ENCODE results near the gene IMMT. TPM values are rescaled to one million over a fixed set of nuclear protein-coding genes. Genes with fewer than 3 reads are reported as not detected.

The IMMT gene
- total RNA-seq, 5 donors from 2014 or later (not counting 1 experiment from before 2014, with no cell fraction given) = 71.0 to 93.5 (median 75.2) TPM

DNA sequence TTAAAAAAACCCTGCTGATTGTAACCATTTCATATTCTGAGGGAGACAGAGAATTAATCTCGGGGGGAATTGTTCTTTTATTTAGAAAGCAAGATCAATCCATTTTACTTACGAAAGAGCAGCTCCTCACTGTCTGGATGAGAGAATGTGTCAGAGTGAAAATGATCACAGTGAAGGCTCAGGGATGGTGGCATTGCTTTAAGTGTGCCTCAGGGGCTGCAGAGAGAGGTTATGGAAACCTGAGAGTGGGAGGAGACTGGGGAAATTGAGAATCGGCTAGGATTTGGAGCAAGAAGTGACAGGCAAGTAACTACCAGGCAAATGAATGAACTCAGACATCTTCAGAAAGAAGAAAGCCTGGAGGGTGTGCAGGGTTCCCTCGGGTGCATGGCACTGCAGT, 38.2 kb upstream of the IMMT start:
- no peak overlapping the region for H3K4me3 Mint-ChIP-seq
- ChIA-PET CTCF (no interaction called here), POLR2A (interaction anchor here in 1 of 2 donors (0.6 kb wide), 1 partner anchor 47 kb away, joined by 3 read pairs; no protein-coding TSS in a partner anchor)
- no peak overlapping the region for H3K27ac Mint-ChIP-seq
- ATAC-seq (replicated peaks in 1 of 4) = no peak
- no peaks in the 10 kb centered on the region for H3K9me3 Mint-ChIP-seq
- H3K4me1 Mint-ChIP-seq = peaks cover 3 to 5% (median 3%) of the 10 kb centered on the region in 3 donors
- no peaks in the 10 kb centered on the region for H3K36me3 Mint-ChIP-seq
- Histone ChIP-seq H3K27me3 (replicated peaks in 1 of 2; ENCODE audit: control insufficient read depth in 2 of 2, extremely low read depth in 1 of 2, insufficient read depth in 2 of 2, low read length in 1 of 2) (peaks cover 0 to 31% of the 10 kb centered on the region in 2 experiments), H3K9me3 (no peaks in the 10 kb centered on the region), H3K36me3 (ENCODE audit: control insufficient read depth in 2 of 2, extremely low read depth in 1 of 2, insufficient read depth in 1 of 2, low read length in 1 of 2) (no peaks in the 10 kb centered on the region), H3K4me3 (ENCODE audit: control insufficient read depth in 1 of 2, extremely low read depth in 1 of 2, low read length in 1 of 2) (no peak overlapping the region), H3K27ac (ENCODE audit: low read length) (no peak overlapping the region), H3K4me1 (ENCODE audit: control insufficient read depth in 1 of 2, extremely low read depth in 1 of 2, insufficient read depth in 2 of 2, low read length in 2 of 2) (peaks cover 3 to 7% of the 10 kb centered on the region in 2 experiments)
- 80% methylated on average over 2 of the region's 4 CpGs for WGBS (ENCODE audit: insufficient coverage)
- H3K27me3 Mint-ChIP-seq = peaks cover 1 to 4% of the 10 kb centered on the region in 2 donors
- no peak for DNase-seq

DNA sequence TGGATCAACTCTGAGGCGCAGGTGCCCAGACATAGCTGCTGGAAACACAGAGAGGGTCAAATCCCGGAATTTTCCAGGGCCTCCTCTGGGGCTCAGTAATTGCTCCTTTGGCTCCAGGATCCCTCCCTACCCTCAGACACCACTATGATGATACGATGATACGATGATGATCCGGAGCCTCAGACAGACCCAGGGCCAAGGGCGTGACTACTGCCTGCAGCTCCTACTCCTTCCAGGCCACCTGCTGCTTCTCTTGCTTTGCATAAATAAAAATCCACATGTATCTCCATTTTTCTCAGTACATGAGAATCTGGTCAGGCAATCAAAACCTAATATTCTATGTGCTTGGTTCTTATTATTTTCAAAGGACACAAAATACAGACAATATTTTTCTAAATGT, 37.6 kb upstream of the IMMT start:
- Mint-ChIP-seq H3K4me1 (peaks cover 0 to 2% (median 0%) of the 10 kb centered on the region in 3 donors), H3K9me3 (no peaks in the 10 kb centered on the region), H3K36me3 (no peaks in the 10 kb centered on the region), H3K4me3 (no peak overlapping the region), H3K27ac (no peak overlapping the region), H3K27me3 (peaks cover 0 to 4% of the 10 kb centered on the region in 2 donors)
- H3K27me3 ChIP-seq (replicated peaks in 1 of 2; ENCODE audit: control insufficient read depth in 2 of 2, extremely low read depth in 1 of 2, insufficient read depth in 2 of 2, low read length in 1 of 2) = peaks cover 0 to 31% of the 10 kb centered on the region in 2 experiments
- H3K36me3 ChIP-seq (ENCODE audit: control insufficient read depth in 2 of 2, extremely low read depth in 1 of 2, insufficient read depth in 1 of 2, low read length in 1 of 2) = no peaks in the 10 kb centered on the region
- peaks cover 0 to 2% of the 10 kb centered on the region in 2 experiments for H3K4me1 ChIP-seq (ENCODE audit: control insufficient read depth in 1 of 2, extremely low read depth in 1 of 2, insufficient read depth in 2 of 2, low read length in 2 of 2)
- no peaks in the 10 kb centered on the region for H3K9me3 ChIP-seq
- ATAC-seq (replicated peaks in 1 of 4) = no peak
- ChIA-PET CTCF (no interaction called here), POLR2A (interaction anchor here in 1 of 2 donors (0.6 kb wide), 1 partner anchor 47 kb away, joined by 3 read pairs; no protein-coding TSS in a partner anchor)
- no peak for DNase-seq
- H3K27ac ChIP-seq (ENCODE audit: low read length) = no peak overlapping the region
- no peak overlapping the region for H3K4me3 ChIP-seq (ENCODE audit: control insufficient read depth in 1 of 2, extremely low read depth in 1 of 2, low read length in 1 of 2)
- 93% methylated on average over 6 of the region's 6 CpGs for WGBS (ENCODE audit: insufficient coverage)

DNA sequence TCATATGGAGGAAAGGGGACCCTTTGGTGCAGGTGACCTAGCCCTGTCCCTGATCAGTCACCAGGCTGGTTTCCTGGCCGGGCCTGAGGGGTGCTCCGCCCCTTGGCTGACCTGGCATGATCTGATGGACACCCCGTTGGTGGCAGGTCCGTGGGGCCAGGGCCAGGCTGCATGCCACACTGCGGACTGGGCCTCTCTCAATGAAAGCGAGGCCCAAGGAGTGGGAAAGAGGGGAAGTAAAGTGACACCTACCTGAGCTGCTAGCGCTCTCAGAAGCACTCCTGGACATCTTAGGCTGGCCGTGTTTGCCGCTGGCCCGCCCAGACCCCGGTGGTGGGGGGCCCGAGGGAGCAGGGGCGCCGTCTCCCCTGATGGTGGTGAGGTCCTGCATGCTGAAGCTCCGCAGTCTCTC, 37.1 kb upstream of the IMMT start:
- Histone ChIP-seq H3K4me1 (ENCODE audit: control insufficient read depth in 1 of 2, extremely low read depth in 1 of 2, insufficient read depth in 2 of 2, low read length in 2 of 2) (peaks cover 0 to 2% of the 10 kb centered on the region in 2 experiments), H3K36me3 (ENCODE audit: control insufficient read depth in 2 of 2, extremely low read depth in 1 of 2, insufficient read depth in 1 of 2, low read length in 1 of 2) (no peaks in the 10 kb centered on the region), H3K9me3 (no peaks in the 10 kb centered on the region), H3K4me3 (ENCODE audit: control insufficient read depth in 1 of 2, extremely low read depth in 1 of 2, low read length in 1 of 2) (no peak overlapping the region), H3K27me3 (replicated peaks in 1 of 2; ENCODE audit: control insufficient read depth in 2 of 2, extremely low read depth in 1 of 2, insufficient read depth in 2 of 2, low read length in 1 of 2) (peaks cover 0 to 31% of the 10 kb centered on the region in 2 experiments), H3K27ac (ENCODE audit: low read length) (no peak overlapping the region)
- H3K27me3 Mint-ChIP-seq = peaks cover 0 to 4% of the 10 kb centered on the region in 2 donors
- ChIA-PET CTCF (no interaction called here), POLR2A (no interaction called here)
- ATAC-seq (replicated peaks in 1 of 4) (no peak), DNase-seq (no peak)
- WGBS (ENCODE audit: insufficient coverage) = 87% methylated on average over 15 of the region's 15 CpGs
- no peaks in the 10 kb centered on the region for H3K36me3 Mint-ChIP-seq
- H3K4me3 Mint-ChIP-seq = no peak overlapping the region
- no peaks in the 10 kb centered on the region for H3K9me3 Mint-ChIP-seq
- peaks cover 0 to 2% (median 0%) of the 10 kb centered on the region in 3 donors for H3K4me1 Mint-ChIP-seq
- H3K27ac Mint-ChIP-seq = no peak overlapping the region

DNA sequence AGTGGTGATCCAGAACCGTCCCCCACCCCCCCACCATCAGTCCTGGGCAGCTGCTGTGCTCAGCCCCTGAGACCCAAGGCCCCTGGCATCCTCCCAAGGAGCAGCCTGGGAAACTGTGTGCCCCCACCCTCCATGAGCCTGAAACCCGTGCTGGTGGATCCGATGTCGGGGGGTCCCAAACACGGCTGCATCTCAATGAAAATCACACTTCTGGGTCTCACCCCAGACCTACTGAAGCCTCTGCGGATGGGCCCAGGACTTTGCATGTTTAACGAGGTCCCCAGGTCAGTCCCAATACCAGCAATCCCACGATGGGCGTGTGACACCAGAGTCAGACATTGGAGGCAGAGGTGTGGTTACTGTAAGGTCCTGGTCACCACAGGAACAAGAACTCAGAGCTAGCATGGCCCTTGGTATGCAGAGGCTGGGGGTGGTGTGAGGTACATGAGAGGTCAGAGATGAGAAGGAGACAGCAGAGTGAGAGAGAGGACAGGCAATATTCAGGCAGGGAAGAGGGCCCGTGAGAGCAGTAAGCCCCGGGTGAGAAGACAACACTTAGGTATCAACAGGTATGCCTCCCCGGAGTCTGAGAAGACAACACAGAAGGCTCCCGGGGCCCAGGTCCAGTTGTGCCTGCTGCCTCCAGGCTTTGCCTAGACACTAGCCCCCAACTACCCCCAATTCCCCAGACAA, 36.6 kb upstream of the IMMT start:
- peaks cover 0 to 33% of the 10 kb centered on the region in 2 experiments for H3K27me3 ChIP-seq (replicated peaks in 1 of 2; ENCODE audit: control insufficient read depth in 2 of 2, extremely low read depth in 1 of 2, insufficient read depth in 2 of 2, low read length in 1 of 2)
- CTCF ChIA-PET = no interaction called here
- H3K36me3 ChIP-seq (ENCODE audit: control insufficient read depth in 2 of 2, extremely low read depth in 1 of 2, insufficient read depth in 1 of 2, low read length in 1 of 2) = no peaks in the 10 kb centered on the region
- Mint-ChIP-seq H3K9me3 (no peaks in the 10 kb centered on the region), H3K27me3 (peaks cover 0 to 4% of the 10 kb centered on the region in 2 donors), H3K4me3 (no peak overlapping the region), H3K36me3 (no peaks in the 10 kb centered on the region), H3K4me1 (peaks cover 0 to under 1% (median under 1%) of the 10 kb centered on the region in 3 donors), H3K27ac (no peak overlapping the region)
- POLR2A ChIA-PET = no interaction called here
- H3K9me3 ChIP-seq = no peaks in the 10 kb centered on the region
- no peak overlapping the region for H3K4me3 ChIP-seq (ENCODE audit: control insufficient read depth in 1 of 2, extremely low read depth in 1 of 2, low read length in 1 of 2)
- no peak for DNase-seq
- 86% methylated on average over 11 of the region's 13 CpGs for WGBS (ENCODE audit: insufficient coverage)
- H3K27ac ChIP-seq (ENCODE audit: low read length) = no peak overlapping the region
- H3K4me1 ChIP-seq (ENCODE audit: control insufficient read depth in 1 of 2, extremely low read depth in 1 of 2, insufficient read depth in 2 of 2, low read length in 2 of 2) = peaks cover 0 to 2% of the 10 kb centered on the region in 2 experiments
- no peak for ATAC-seq (replicated peaks in 1 of 4)

DNA sequence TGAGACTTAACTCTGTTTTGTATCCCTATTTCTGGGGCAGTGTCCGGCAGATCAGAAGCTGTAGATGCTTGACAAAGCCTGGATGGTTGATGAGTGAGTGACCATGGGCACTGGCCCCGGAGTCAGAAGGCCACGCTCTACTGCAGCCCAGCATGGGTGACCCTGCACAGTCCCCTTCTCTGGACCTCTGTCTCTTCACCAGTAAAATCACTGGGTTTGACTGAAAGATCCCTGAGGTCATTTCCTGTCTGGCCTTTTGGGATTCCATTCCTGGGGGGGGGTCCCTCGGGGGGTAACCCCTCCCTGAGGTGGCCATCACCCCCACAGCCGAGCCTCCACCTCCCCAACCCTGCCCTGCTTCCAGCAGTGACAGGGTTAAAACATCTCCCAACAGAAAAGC, 35.7 kb upstream of the IMMT start:
- ChIA-PET CTCF (no interaction called here), POLR2A (interaction anchor here in 1 of 2 donors (0.6 kb wide), 1 partner anchor 9 kb away, joined by 3 read pairs; no protein-coding TSS in a partner anchor)
- Histone ChIP-seq H3K9me3 (no peaks in the 10 kb centered on the region), H3K4me3 (ENCODE audit: control insufficient read depth in 1 of 2, extremely low read depth in 1 of 2, low read length in 1 of 2) (no peak overlapping the region), H3K27ac (ENCODE audit: low read length) (no peak overlapping the region), H3K4me1 (ENCODE audit: control insufficient read depth in 1 of 2, extremely low read depth in 1 of 2, insufficient read depth in 2 of 2, low read length in 2 of 2) (peaks cover 0 to 2% of the 10 kb centered on the region in 2 experiments), H3K27me3 (replicated peaks in 1 of 2; ENCODE audit: control insufficient read depth in 2 of 2, extremely low read depth in 1 of 2, insufficient read depth in 2 of 2, low read length in 1 of 2) (peaks cover 0 to 30% of the 10 kb centered on the region in 2 experiments), H3K36me3 (ENCODE audit: control insufficient read depth in 2 of 2, extremely low read depth in 1 of 2, insufficient read depth in 1 of 2, low read length in 1 of 2) (no peaks in the 10 kb centered on the region)
- H3K4me1 Mint-ChIP-seq = peaks cover under 1 to 4% (median 2%) of the 10 kb centered on the region in 3 donors
- H3K4me3 Mint-ChIP-seq = no peak overlapping the region
- H3K36me3 Mint-ChIP-seq = no peaks in the 10 kb centered on the region
- H3K27ac Mint-ChIP-seq = no peak overlapping the region
- H3K27me3 Mint-ChIP-seq = peaks cover 0 to under 1% of the 10 kb centered on the region in 2 donors
- DNase-seq (no peak), ATAC-seq (replicated peaks in 1 of 4) (no peak)
- WGBS (ENCODE audit: insufficient coverage) = no CpG with 5 or more reads among the region's 5 CpGs
- no peaks in the 10 kb centered on the region for H3K9me3 Mint-ChIP-seq

DNA sequence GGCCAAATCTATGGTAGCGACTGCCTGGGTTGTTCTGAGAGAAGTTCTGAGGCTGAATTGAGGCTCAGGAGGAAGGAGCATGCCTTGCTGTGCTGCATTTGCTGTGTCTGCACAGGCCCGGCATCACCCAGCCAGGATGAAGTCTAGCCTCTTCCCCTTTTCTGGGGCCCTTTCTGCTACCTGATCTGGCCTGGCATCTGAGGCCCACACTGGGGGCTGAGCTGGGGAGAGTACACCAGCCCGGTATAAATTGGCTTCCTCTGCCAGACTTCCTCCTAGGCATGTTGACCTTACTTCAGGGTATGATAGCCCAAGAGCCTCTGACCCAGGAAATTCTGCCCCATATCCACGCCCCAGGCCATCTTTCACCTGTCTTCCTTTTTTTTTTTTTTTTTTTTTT, 34.0 kb upstream of the IMMT start:
- ATAC-seq (replicated peaks in 1 of 4) (no peak), DNase-seq (no peak)
- POLR2A ChIA-PET = no interaction called here
- H3K4me3 ChIP-seq (ENCODE audit: control insufficient read depth in 1 of 2, extremely low read depth in 1 of 2, low read length in 1 of 2) = no peak overlapping the region
- H3K9me3 ChIP-seq = no peaks in the 10 kb centered on the region
- Mint-ChIP-seq H3K9me3 (no peaks in the 10 kb centered on the region), H3K27me3 (no peaks in the 10 kb centered on the region), H3K4me1 (peaks cover 10 to 16% (median 16%) of the 10 kb centered on the region in 3 donors), H3K27ac (no peak overlapping the region), H3K4me3 (no peak overlapping the region), H3K36me3 (no peaks in the 10 kb centered on the region)
- H3K4me1 ChIP-seq (ENCODE audit: control insufficient read depth in 1 of 2, extremely low read depth in 1 of 2, insufficient read depth in 2 of 2, low read length in 2 of 2) = peaks cover 2 to 12% of the 10 kb centered on the region in 2 experiments
- WGBS (ENCODE audit: insufficient coverage) = 51% methylated on average over 2 of the region's 4 CpGs
- no peaks in the 10 kb centered on the region for H3K36me3 ChIP-seq (ENCODE audit: control insufficient read depth in 2 of 2, extremely low read depth in 1 of 2, insufficient read depth in 1 of 2, low read length in 1 of 2)
- H3K27ac ChIP-seq (ENCODE audit: low read length) = no peak overlapping the region
- peaks cover 0 to 30% of the 10 kb centered on the region in 2 experiments for H3K27me3 ChIP-seq (replicated peaks in 1 of 2; ENCODE audit: control insufficient read depth in 2 of 2, extremely low read depth in 1 of 2, insufficient read depth in 2 of 2, low read length in 1 of 2)
- CTCF ChIA-PET = interaction anchor here in 1 of 2 donors (0.5 kb wide), 1 partner anchor 139 kb away, joined by 11 read pairs; no protein-coding TSS in a partner anchor

Data from T-cell (primary cell).